Thyroid gland (tissue), 4 donors: ENCODE measurements around the gene STK36.

Source experiments
- CTCF ChIP-seq, 6 experiments: fragments of 200-600 bp in 3 of 6; fragments of 450-650 bp in 3 of 6; sonication (generic) in 3 of 6; IDR thresholded peaks; one replicate each; pipeline ENCODE4 v1.5.1; 2016 to 2019; ENCODE audit warnings: antibody characterized with exemption in 6 of 6, mild to moderate bottlenecking in 2 of 6, inconsistent platforms in 1 of 6, moderate library complexity in 1 of 6
- POLR2A ChIP-seq, 2 donors: fragments of 450-650 bp; IDR thresholded peaks; one replicate each; pipeline ENCODE4 v1.6.1; 2017; ENCODE audit warnings: antibody characterized with exemption in 2 of 2, mild to moderate bottlenecking in 2 of 2, moderate library complexity in 1 of 2

- TF ChIP-seq POLR2A (IDR thresholded peaks at IDR 0.05) (no peak), CTCF (IDR thresholded peaks at IDR 0.05) (no peak)
Observed at GRCh38 chr2:218642121-218642656, 29.7 kb upstream of the STK36 start.
